HepG2 (cell line): Measurements from ENCODE around the gene MYL9. TPM values are rescaled to one million over a fixed set of nuclear protein-coding genes. Genes with fewer than 3 reads are reported as not detected.
A peak's percentile ranks its signal among the peaks of the same experiment; 100 is the strongest.

Experiments used
- ATAC-seq: fragments of 200-7000 bp; cut with Tn5 transposase; 3 replicates; pipeline ENCODE4 v1.9.1; 2020; ENCODE audit warnings: mild to moderate bottlenecking, moderate library complexity
- BruUV-seq: library from RNA; stranded (reverse); fragments of 400-500 nt; replicated peaks from 2 replicates; lab custom pipeline; 2021; lab: Mats Ljungman, UMichigan
- CTCF ChIA-PET: fragments of 300-600 bp; formaldehyde crosslinking; extraction: SDS; loops from one replicate; lab custom pipeline; 2021; ENCODE audit warnings: low total read pairs, inconsistent platforms, low intra/inter-chr PET ratio; lab: Yijun Ruan, JAX
- POLR2A ChIA-PET: fragments of 350-600 bp; sonication (Branson Sonifier 250); formaldehyde crosslinking; loops from one replicate; lab custom pipeline; 2020; ENCODE audit warnings: antibody characterized with exemption, inconsistent platforms; lab: Yijun Ruan, JAX
- DNase-seq: peaks from one replicate; pipeline ENCODE4 v3.0.0-alpha.2; 2015; ENCODE audit warnings: low spot score
- FAIRE-seq: peaks from 3 replicates; lab custom pipeline; 2011; peaks lifted over from hg19 to GRCh38; lab: Jason Lieb, UNC
- H2AFZ ChIP-seq: one replicate; pipeline ENCODE4 v1.6.1; 2011; ENCODE audit warnings: low read length, inconsistent platforms
- H3K27ac ChIP-seq: fragments of 300-600 bp; 3 replicates; pipeline ENCODE4 v1.8.0; 2011; ENCODE audit warnings: mixed run types, mild to moderate bottlenecking, mixed read lengths, low read length, inconsistent platforms; ENCODE audit not compliant: insufficient read depth; ENCODE audit errors: extremely low read length
- H3K27me3 ChIP-seq, 2 experiments: fragments of 200-600 bp in 1 of 2; 2 replicates in 1 of 2; 3 replicates in 1 of 2; pipeline versions ENCODE4 v1.6.0 to v1.8.0; 2011; ENCODE audit warnings: low read length in 2 of 2, mild to moderate bottlenecking in 2 of 2, moderate library complexity in 2 of 2, inconsistent platforms in 1 of 2; ENCODE audit not compliant: insufficient read depth in 2 of 2, control insufficient read depth in 1 of 2
- H3K36me3 ChIP-seq, 2 experiments: fragments of 200-600 bp in 1 of 2; replicated peaks in 1 of 2; 2 replicates in 1 of 2; 3 replicates in 1 of 2; pipeline versions ENCODE4 v1.5.1 to v1.8.0; 2011; ENCODE audit warnings: low read length in 2 of 2, inconsistent platforms in 1 of 2; ENCODE audit not compliant: insufficient read depth in 2 of 2, control insufficient read depth in 1 of 2
- H3K4me1 ChIP-seq: 2 replicates; pipeline ENCODE4 v1.5.1; 2012; ENCODE audit warnings: low read length, inconsistent platforms; ENCODE audit not compliant: insufficient read depth
- H3K4me2 ChIP-seq: 2 replicates; pipeline ENCODE4 v1.6.0; 2011; ENCODE audit warnings: low read depth, low read length, inconsistent platforms
- H3K4me3 ChIP-seq, 3 experiments: fragments of 200-600 bp in 1 of 3; sonication (generic), shearing (Covaris generic) in 1 of 3; replicated peaks in 1 of 3; 2 replicates each; pipeline ENCODE4 v1.5.1; 2011 to 2016; ENCODE audit warnings: low read length in 3 of 3, inconsistent platforms in 2 of 3, low read depth in 2 of 3, mild to moderate bottlenecking in 2 of 3, control low read depth in 1 of 3, mixed read lengths in 1 of 3; ENCODE audit not compliant: insufficient read depth in 1 of 3
- H3K79me2 ChIP-seq: one replicate; pipeline ENCODE4 v1.6.1; 2011; ENCODE audit warnings: low read length, inconsistent platforms; ENCODE audit not compliant: insufficient read depth
- H3K9ac ChIP-seq: 2 replicates; pipeline ENCODE4 v1.6.0; 2011; ENCODE audit warnings: mild to moderate bottlenecking, low read depth, low read length, inconsistent platforms; ENCODE audit not compliant: insufficient read depth
- H3K9me3 ChIP-seq: 2 replicates; pipeline ENCODE4 v1.5.1; 2012; ENCODE audit warnings: mild to moderate bottlenecking, low read length
- H4K20me1 ChIP-seq: 2 replicates; pipeline ENCODE4 v1.6.0; 2011; ENCODE audit warnings: inconsistent platforms, mild to moderate bottlenecking, low read length, moderate library complexity; ENCODE audit not compliant: insufficient read depth
- AGO2 ChIP-seq: fragments of 200-400 bp; formaldehyde crosslinking; optimal IDR thresholded peaks from 2 replicates; pipeline ENCODE3; 2017; ENCODE audit warnings: mild to moderate bottlenecking, low read depth, low read length, moderate library complexity
- ESRRA ChIP-seq: sonication (generic); formaldehyde crosslinking; IDR thresholded peaks from 2 replicates; pipeline ENCODE4 v1.5.1; 2020; ENCODE audit warnings: mild to moderate bottlenecking, low read depth, missing genetic modification reagents
- PAF1 ChIP-seq: IDR thresholded peaks from 2 replicates; pipeline ENCODE4 v1.6.1; 2016; ENCODE audit warnings: missing genetic modification reagents, missing compliant biosample characterization
- SKIL ChIP-seq: sonication (generic); formaldehyde crosslinking; IDR thresholded peaks from 2 replicates; pipeline ENCODE4 v1.8.0; 2022; ENCODE audit warnings: missing genetic modification reagents, mild to moderate bottlenecking, moderate library complexity, borderline replicate concordance
- TAF15 ChIP-seq: fragments of 200-400 bp; formaldehyde crosslinking; IDR thresholded peaks from one replicate; pipeline ENCODE4 v1.6.1; 2018; ENCODE audit warnings: mild to moderate bottlenecking, low read depth, low read length; ENCODE audit not compliant: poor library complexity, severe bottlenecking
- ZNF629 ChIP-seq: sonication (generic); formaldehyde crosslinking; conservative IDR thresholded peaks from 2 replicates; pipeline ENCODE4 v1.5.0; 2020; ENCODE audit warnings: missing genetic modification reagents
- WGBS: methylation state at CpG from one replicate; pipeline ENCODE4 v1.1.6; 2017; ENCODE audit warnings: low lambda C conversion rate; 5-methylcytosine and 5-hydroxymethylcytosine counted together
- in situ Hi-C: cut with HindIII; loops from 2 replicates; pipeline ENCODE4 v1.10.0; 2017; ENCODE audit warnings: low pct_unique_long_range_greater_than_20kb; ENCODE audit not compliant: extremely low pct_ligation_motif_present
- intact Hi-C: fragments of 100-400 bp; cut with micrococcal nuclease; formaldehyde crosslinking; loops from one replicate; pipeline ENCODE4 v1.10.0; 2022; ENCODE audit not compliant: unreplicated experiment
- polyA plus RNA-seq, 8 experiments: library from polyadenylated mRNA; depleted of rRNA in 3 of 8; stranded (reverse) in 7 of 8; unstranded in 1 of 8; fragments of >200 nt; fragmentation: Illumina TruSeq in 4 of 8; extraction: Trizol in 4 of 8; gene quantifications; 2 replicates each; pipeline versions ENCODE4 v1.2.1 to v1.2.3, GENCODE V29; 2011 to 2016; ENCODE audit warnings: low read depth in 4 of 8, missing spikeins in 1 of 8, mixed read lengths in 1 of 8; ENCODE audit not compliant: insufficient read depth in 1 of 8
- total RNA-seq, 5 experiments: library from RNA; depleted of rRNA; stranded (reverse); fragments of >200 nt; fragmentation: Illumina TruSeq; extraction: Trizol; gene quantifications; 2 replicates each; pipeline ENCODE4 v1.2.3, GENCODE V29; 2016; ENCODE audit warnings: low read depth in 1 of 5

The MYL9 gene
- total and polyA plus RNA-seq, 2 of the 13 experiments (the other 11 are each of a cell fraction or from before 2014, with no cell fraction given) = 0.87 to 2.2 TPM

GRCh38 chr20:36528176-36528874 lies 13.0 kb upstream of the MYL9 start:
- Histone ChIP-seq H3K9ac (no peak overlapping the region), H3K27me3 (no peaks in the 10 kb centered on the region), H4K20me1 (peaks cover 8% of the 10 kb centered on the region; the same call in 1 of the 2 replicates), H3K4me3 (no peak overlapping the region), H3K79me2 (no peaks in the 10 kb centered on the region), H3K27ac (no peak overlapping the region), H3K4me1 (no peaks in the 10 kb centered on the region), H3K36me3 (peaks cover 36 to 44% of the 10 kb centered on the region in 2 experiments), H3K4me2 (no peak overlapping the region), H2AFZ (no peak overlapping the region), H3K9me3 (no peaks in the 10 kb centered on the region)
- no peak for DNase-seq
- ChIA-PET POLR2A (no interaction called here), CTCF (no interaction called here)
- BruUV-seq = no TSS peak
- WGBS = 95% methylated on average over 18 of the region's 18 CpGs
- in situ Hi-C loops = no loop called here
- FAIRE-seq = no peak
- intact Hi-C loops = no loop called here
- TF ChIP-seq ZNF629 (CRISPR knock-in tag) (peak; percentile 72), ESRRA (peak; percentile 41; the same call in 1 of the 2 replicates), SKIL (CRISPR knock-in tag) (no peak), AGO2 (peak; percentile 45), PAF1 (0 out of 2 replicates have a peak, but pooled peaks have one; percentile 1), TAF15 (no peak)
- no peak for ATAC-seq
